ENCODE results near the gene FOXO1.

DNA sequence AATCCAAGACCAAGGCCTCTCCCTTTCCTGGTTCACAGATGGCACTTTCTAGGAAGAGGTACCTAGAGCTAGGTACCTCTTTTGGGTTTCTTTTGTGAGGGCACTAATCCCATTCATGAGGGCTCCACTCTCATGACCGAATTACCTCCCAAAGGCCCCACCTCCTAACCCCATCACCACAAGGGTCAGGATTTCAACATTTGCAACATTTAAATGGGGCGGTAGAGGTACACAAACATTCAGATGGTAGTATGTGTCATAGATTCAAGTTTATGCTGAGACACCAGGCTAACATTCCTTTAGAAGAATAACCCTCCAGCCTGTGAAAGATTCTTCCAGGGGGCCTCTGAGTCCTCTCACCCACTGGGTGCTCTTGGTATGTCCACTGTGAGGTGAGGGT, 116.3 kb downstream of the FOXO1 start:
- no peak for TF ChIP-seq POLR2A (IDR thresholded peaks at IDR 0.05)
- TF ChIP-seq, protein P1, sequence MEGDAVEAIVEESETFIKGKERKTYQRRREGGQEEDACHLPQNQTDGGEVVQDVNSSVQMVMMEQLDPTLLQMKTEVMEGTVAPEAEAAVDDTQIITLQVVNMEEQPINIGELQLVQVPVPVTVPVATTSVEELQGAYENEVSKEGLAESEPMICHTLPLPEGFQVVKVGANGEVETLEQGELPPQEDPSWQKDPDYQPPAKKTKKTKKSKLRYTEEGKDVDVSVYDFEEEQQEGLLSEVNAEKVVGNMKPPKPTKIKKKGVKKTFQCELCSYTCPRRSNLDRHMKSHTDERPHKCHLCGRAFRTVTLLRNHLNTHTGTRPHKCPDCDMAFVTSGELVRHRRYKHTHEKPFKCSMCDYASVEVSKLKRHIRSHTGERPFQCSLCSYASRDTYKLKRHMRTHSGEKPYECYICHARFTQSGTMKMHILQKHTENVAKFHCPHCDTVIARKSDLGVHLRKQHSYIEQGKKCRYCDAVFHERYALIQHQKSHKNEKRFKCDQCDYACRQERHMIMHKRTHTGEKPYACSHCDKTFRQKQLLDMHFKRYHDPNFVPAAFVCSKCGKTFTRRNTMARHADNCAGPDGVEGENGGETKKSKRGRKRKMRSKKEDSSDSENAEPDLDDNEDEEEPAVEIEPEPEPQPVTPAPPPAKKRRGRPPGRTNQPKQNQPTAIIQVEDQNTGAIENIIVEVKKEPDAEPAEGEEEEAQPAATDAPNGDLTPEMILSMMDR (IDR thresholded peaks at IDR 0.05), result no peak

Data from esophagus squamous epithelium (tissue), 4 donors.